ENCODE data around the gene ST3GAL4. TPM values are rescaled to one million over a fixed set of nuclear protein-coding genes. Genes with fewer than 3 reads are reported as not detected.

ST3GAL4 gene
- total RNA-seq, 1 experiment from 2014 or later, result 198 TPM

DNA sequence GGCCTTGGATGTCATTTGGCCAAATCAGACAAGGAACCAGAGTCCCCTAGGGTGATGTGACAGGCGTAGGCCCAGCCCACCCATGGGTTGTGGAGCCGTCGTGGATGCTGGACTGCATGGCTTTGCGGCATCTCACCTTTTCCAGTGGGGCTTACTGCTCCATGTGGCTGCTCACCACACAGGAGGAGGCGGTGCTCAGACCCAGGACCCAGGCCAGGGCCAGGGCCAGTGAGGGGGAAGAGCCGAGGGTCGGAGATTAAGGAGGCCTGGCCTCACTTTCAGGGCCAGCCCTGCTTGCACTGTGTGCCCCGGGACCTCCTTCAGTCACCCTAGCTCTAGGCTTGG lies 105.6 kb downstream of the ST3GAL4 start:
- in situ Hi-C loops (cut with HindIII; ENCODE audit: low pct_unique_long_range_greater_than_20kb, low sequenced_read_pairs), result no loop called here

DNA sequence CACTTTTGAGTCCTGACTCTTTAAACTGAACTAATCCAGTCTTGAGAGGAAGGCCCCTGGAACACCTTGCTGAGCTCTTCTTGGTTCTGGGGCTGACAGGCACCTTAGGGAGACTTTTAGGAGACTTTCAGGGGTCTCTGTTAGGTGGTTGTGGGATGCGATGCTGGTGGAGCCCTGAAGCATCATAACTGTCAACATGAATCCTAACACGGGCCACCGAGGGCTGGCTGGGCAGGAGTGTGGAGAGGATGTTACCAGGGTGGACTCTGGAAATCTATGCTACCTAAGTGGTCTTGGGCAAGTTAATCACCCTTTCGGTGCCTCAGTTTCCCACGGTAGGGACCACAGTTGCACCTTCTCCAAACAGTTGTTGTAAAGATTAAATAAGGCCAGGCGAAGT lies 106.5 kb downstream of the ST3GAL4 start:
- DNase-seq (ENCODE audit: low read depth, low spot score), result no peak
- in situ Hi-C loops (cut with HindIII; ENCODE audit: low pct_unique_long_range_greater_than_20kb, low sequenced_read_pairs), result no loop called here

More for the DNA sequence above, 105.6 kb downstream of the ST3GAL4 start:
- DNase-seq (ENCODE audit: low read depth, low spot score), result no peak

DNA sequence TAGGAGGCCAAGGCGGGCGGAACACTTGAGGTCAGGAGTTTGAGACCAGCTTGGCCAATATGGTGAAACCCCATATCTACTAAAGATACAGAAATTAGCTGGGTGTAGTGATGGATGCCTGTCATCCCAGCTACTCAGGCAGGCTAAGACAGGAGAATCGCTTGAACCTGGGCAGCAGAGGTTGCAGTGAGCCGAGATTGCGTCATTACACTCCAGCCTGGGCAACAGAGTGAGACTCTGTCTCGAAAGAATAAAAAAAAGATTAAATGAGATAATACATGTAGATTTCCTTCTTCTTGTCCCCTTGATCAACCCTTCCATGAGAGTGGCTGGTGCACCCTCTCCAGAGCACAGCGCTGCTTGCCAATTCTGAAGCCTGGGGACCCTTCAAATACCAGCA lies 106.9 kb downstream of the ST3GAL4 start:
- in situ Hi-C loops (cut with HindIII; ENCODE audit: low pct_unique_long_range_greater_than_20kb, low sequenced_read_pairs), result no loop called here
- no peak for DNase-seq (ENCODE audit: low read depth, low spot score)

Small RNA genes within 50 kb of the gene (small RNA-seq; reads per million reads assigned to genes)
- gene AP001318.3, result 0 reads per million in 2 experiments

Other genes with a start within 250 kb of the ST3GAL4 start
- 23.3 and 23.6 TPM in 2 replicates for gene RPUSD4, start 144.0 kb upstream of the ST3GAL4 start, total RNA-seq (2014; rRNA removed; shearing (Covaris generic))
- gene FAM118B, start 143.9 kb upstream of the ST3GAL4 start, total RNA-seq (2014; rRNA removed; shearing (Covaris generic)), result 22.8 and 29.9 TPM in 2 replicates
- gene SRPRA, start 86.8 kb upstream of the ST3GAL4 start, total RNA-seq (2014; rRNA removed; shearing (Covaris generic)), result 124 and 129 TPM in 2 replicates
- gene FOXRED1, start 86.5 kb upstream of the ST3GAL4 start, total RNA-seq (2014; rRNA removed; shearing (Covaris generic)), result 21.2 and 27.2 TPM in 2 replicates
- gene TIRAP, start 72.6 kb upstream of the ST3GAL4 start, total RNA-seq (2014; rRNA removed; shearing (Covaris generic)), result 5.9 and 7.0 TPM in 2 replicates
- 9.5 and 12.2 TPM in 2 replicates for gene DCPS, start 51.6 kb upstream of the ST3GAL4 start, total RNA-seq (2014; rRNA removed; shearing (Covaris generic))

Data from SK-MEL-5 (cell line).